Vagina (tissue), 2 donors: Measurements from ENCODE around the gene SLC16A1. TPM values are rescaled to one million over a fixed set of nuclear protein-coding genes. Genes with fewer than 3 reads are reported as not detected.
A peak's percentile ranks its signal among the peaks of the same experiment; 100 is the strongest.

Experiments used
- DNase-seq, 2 donors: peaks; one replicate each; pipeline ENCODE4 v3.0.0-alpha.2; 2017; ENCODE audit errors: extremely low spot score in 2 of 2
- H3K27ac ChIP-seq: fragments of 200-600 bp; sonication (generic); one replicate; pipeline ENCODE4 v1.5.1; 2019
- H3K27me3 ChIP-seq: fragments of 200-600 bp; sonication (generic); one replicate; pipeline ENCODE4 v1.5.1; 2019
- H3K36me3 ChIP-seq, 2 donors: fragments of 200-600 bp; sonication (generic); one replicate each; pipeline ENCODE4 v1.5.1; 2017 to 2019
- H3K4me1 ChIP-seq: fragments of 200-600 bp; sonication (generic); one replicate; pipeline ENCODE4 v1.5.1; 2019
- H3K4me3 ChIP-seq, 2 donors: fragments of 200-600 bp; sonication (generic); 1 replicate in 1 of 2; 2 replicates in 1 of 2; pipeline ENCODE4 v1.5.1; 2016 to 2019
- H3K9me3 ChIP-seq: fragments of 200-600 bp; sonication (generic); one replicate; pipeline ENCODE4 v1.5.1; 2019
- POLR2A ChIP-seq, 2 donors: fragments of 450-650 bp; IDR thresholded peaks; one replicate each; pipeline ENCODE4 v1.6.1; 2017; ENCODE audit warnings: antibody characterized with exemption in 2 of 2, mild to moderate bottlenecking in 2 of 2, moderate library complexity in 2 of 2
- POLR2AphosphoS5 ChIP-seq, 2 donors: sonication (generic); formaldehyde crosslinking; IDR thresholded peaks; one replicate each; pipeline ENCODE4 v1.9.0; 2017; ENCODE audit warnings: antibody characterized with exemption in 2 of 2, mild to moderate bottlenecking in 2 of 2, low read depth in 1 of 2; ENCODE audit not compliant: insufficient read depth in 1 of 2
- intact Hi-C: fragments of 100-400 bp; cut with DNase I; formaldehyde crosslinking; loops from one replicate; pipeline ENCODE4 v1.15.1; 2023
- total RNA-seq: library from RNA; depleted of rRNA; stranded (reverse); fragments of >200 nt; gene quantifications from one replicate; pipeline ENCODE4 v1.2.3, GENCODE V29; 2016
- TF ChIP-seq, protein P1 (sequence below), 3 experiments: fragments of 450-650 bp in 2 of 3; fragments of 200-600 bp in 1 of 3; sonication (generic) in 1 of 3; IDR thresholded peaks; one replicate each; pipeline ENCODE4 v1.5.1; 2017 to 2019; ENCODE audit warnings: antibody characterized with exemption in 3 of 3, mild to moderate bottlenecking in 2 of 3, moderate library complexity in 2 of 3

SLC16A1 gene
- total RNA-seq, 1 donor from 2014 or later = 12.8 TPM

DNA sequence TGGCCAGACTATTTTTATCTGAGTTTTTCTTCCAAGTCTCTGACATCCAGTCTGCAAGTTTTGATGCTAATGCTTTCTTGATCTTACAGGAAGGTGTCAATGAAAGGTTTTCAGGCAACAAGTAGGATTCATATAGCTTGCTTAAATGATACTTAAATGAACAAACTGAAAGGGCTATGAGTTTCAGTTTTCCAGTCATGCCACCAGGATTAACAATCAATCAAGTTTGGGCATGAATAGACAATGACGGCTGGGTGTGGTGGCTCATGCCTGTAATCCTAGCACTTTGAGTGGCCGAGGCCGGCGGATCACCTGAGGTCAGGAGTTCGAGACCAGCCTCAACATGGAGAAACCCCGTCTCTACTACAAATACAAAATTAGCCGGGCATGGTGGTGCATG is 34.3 kb upstream of the SLC16A1 start:
- TF ChIP-seq POLR2AphosphoS5 (IDR thresholded peaks at IDR 0.05; ENCODE audit: insufficient read depth in 1 of 2, low read depth in 1 of 2) = no peak
- TF ChIP-seq, protein P1, sequence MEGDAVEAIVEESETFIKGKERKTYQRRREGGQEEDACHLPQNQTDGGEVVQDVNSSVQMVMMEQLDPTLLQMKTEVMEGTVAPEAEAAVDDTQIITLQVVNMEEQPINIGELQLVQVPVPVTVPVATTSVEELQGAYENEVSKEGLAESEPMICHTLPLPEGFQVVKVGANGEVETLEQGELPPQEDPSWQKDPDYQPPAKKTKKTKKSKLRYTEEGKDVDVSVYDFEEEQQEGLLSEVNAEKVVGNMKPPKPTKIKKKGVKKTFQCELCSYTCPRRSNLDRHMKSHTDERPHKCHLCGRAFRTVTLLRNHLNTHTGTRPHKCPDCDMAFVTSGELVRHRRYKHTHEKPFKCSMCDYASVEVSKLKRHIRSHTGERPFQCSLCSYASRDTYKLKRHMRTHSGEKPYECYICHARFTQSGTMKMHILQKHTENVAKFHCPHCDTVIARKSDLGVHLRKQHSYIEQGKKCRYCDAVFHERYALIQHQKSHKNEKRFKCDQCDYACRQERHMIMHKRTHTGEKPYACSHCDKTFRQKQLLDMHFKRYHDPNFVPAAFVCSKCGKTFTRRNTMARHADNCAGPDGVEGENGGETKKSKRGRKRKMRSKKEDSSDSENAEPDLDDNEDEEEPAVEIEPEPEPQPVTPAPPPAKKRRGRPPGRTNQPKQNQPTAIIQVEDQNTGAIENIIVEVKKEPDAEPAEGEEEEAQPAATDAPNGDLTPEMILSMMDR (IDR thresholded peaks at IDR 0.05) = no peak
- TF ChIP-seq POLR2A (IDR thresholded peaks at IDR 0.05) = no peak
- Histone ChIP-seq H3K27ac (no peak overlapping the region), H3K4me3 (no peak overlapping the region), H3K36me3 (no peaks in the 10 kb centered on the region), H3K4me1 (no peaks in the 10 kb centered on the region), H3K27me3 (no peaks in the 10 kb centered on the region), H3K9me3 (no peaks in the 10 kb centered on the region)
- intact Hi-C loops = no loop called here
- no peak for DNase-seq

DNA sequence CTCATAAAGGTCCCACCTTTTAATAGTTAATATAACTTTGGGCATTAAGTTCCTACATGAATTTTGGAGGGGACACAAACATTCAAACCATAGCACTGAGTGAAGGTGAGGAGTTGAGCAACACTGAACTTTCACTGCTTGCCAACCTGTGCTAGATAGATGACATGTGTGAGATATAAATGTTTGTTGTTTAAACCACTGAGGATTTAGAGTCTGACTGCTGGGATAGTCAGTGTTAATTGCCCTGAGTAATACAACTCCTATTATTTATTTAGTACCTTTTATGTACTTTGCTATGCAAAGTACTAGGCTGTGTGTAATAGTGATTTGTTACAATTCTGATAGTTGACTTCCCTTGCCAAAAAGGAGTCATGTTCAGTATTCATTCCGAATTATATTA is 32.4 kb upstream of the SLC16A1 start:
- no peak for DNase-seq
- no peaks in the 10 kb centered on the region for H3K9me3 ChIP-seq
- H3K36me3 ChIP-seq = no peaks in the 10 kb centered on the region
- no peaks in the 10 kb centered on the region for H3K4me1 ChIP-seq
- H3K27me3 ChIP-seq = no peaks in the 10 kb centered on the region
- intact Hi-C loops = no loop called here
- H3K4me3 ChIP-seq = no peak overlapping the region
- H3K27ac ChIP-seq = no peak overlapping the region
- no peak for TF ChIP-seq POLR2A (IDR thresholded peaks at IDR 0.05)
- TF ChIP-seq, protein P1 (IDR thresholded peaks at IDR 0.05) = no peak
- peak in 1 of 2 donors; percentile 25 for TF ChIP-seq POLR2AphosphoS5 (IDR thresholded peaks at IDR 0.05; ENCODE audit: insufficient read depth in 1 of 2, low read depth in 1 of 2)

DNA sequence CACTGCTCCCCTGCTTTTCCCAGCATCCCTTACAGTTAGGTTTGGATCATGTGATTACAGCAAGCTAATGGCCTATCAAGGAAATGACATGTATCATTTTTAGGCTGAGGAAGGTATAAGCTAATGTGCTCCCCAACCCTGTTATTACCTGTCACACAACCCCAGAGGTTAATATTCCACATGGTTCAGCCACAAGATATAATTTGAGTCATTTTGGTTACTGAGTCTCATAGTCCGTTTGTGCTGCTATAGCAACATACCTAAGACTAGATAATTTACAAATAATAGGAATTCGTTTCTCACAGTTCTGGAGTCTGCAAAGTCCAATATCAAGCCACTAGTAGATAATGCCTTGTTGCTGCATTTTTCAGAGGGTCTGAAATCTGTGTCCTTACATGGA is 29.1 kb upstream of the SLC16A1 start:
- Histone ChIP-seq H3K27me3 (no peaks in the 10 kb centered on the region), H3K27ac (no peak overlapping the region), H3K36me3 (no peaks in the 10 kb centered on the region), H3K4me1 (no peaks in the 10 kb centered on the region), H3K9me3 (no peaks in the 10 kb centered on the region), H3K4me3 (no peak overlapping the region)
- intact Hi-C loops = no loop called here
- no peak for TF ChIP-seq POLR2A (IDR thresholded peaks at IDR 0.05)
- TF ChIP-seq, protein P1 (IDR thresholded peaks at IDR 0.05) = no peak
- no peak for TF ChIP-seq POLR2AphosphoS5 (IDR thresholded peaks at IDR 0.05; ENCODE audit: insufficient read depth in 1 of 2, low read depth in 1 of 2)
- peak in 1 of 2 donors; percentile 3 for DNase-seq

DNA sequence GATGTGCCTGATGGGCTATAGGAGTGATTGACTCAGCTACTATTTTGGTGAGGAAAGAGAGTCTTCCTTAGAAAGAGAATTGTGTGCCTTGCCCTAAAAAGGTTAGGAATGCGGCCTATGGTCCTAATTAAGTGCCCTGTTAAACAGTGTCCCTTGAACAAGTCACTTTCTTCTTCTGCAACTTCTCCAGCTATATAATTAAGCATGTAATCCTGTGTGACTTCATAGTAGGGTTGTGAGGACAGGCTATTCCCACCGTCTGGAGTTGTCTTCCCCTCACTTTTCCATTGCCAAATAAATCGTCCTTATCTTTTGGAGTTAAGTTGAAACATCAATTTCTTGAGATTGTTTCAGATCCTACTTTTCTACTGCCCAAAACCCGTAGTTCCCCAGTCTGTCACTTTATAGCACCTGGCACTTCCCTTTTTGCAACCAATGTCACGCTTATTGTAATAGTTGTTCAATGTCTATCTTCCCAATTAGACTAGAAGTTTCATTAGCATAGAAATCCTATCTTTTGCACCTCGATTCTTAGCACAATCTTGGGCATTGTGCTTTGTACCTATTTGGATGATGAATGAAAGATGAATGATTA is 27.6 kb upstream of the SLC16A1 start:
- Histone ChIP-seq H3K9me3 (no peaks in the 10 kb centered on the region), H3K36me3 (no peaks in the 10 kb centered on the region), H3K27ac (no peak overlapping the region), H3K4me1 (no peaks in the 10 kb centered on the region), H3K27me3 (no peaks in the 10 kb centered on the region), H3K4me3 (no peak overlapping the region)
- DNase-seq = no peak
- TF ChIP-seq POLR2A (IDR thresholded peaks at IDR 0.05) (no peak), POLR2AphosphoS5 (IDR thresholded peaks at IDR 0.05; ENCODE audit: insufficient read depth in 1 of 2, low read depth in 1 of 2) (no peak)
- TF ChIP-seq, protein P1 (IDR thresholded peaks at IDR 0.05) = no peak
- intact Hi-C loops = no loop called here

DNA sequence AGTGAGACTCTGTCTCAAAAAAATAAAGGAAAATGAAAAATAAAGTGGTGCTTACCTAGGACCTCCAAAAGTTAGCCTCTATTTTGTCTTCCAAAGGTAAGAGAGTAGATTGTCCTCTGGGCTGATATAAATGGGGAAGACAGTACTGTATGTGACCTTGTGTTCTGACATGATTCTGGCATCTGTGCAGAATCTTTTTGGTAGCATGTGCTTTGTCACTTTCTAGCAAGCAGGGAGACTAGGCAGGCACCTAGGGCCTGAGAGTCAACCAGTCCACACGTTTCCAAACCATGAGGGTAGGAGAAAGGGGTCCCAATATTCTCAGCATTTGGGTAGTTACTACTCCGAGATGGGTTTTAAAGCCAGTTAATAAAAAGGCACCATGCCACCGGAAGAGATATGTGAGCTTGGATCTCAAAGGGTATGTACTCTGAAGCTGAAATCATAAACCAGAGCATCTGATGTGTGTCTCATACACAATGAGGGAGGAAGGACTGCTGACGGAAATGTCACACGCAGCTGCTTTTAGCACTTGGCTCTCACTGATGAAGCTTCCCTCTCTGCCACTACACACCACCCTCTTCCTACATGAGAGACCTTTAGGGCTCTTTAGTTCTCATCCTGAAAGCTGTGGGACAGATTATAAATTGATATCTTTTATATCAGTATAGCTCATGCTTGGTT is 27.0 kb upstream of the SLC16A1 start:
- no peaks in the 10 kb centered on the region for H3K4me1 ChIP-seq

More for the DNA sequence above, 27.0 kb upstream of the SLC16A1 start:
- intact Hi-C loops = no loop called here
- no peak overlapping the region for H3K4me3 ChIP-seq
- H3K9me3 ChIP-seq = no peaks in the 10 kb centered on the region
- DNase-seq = no peak
- H3K27ac ChIP-seq = no peak overlapping the region
- H3K27me3 ChIP-seq = no peaks in the 10 kb centered on the region
- TF ChIP-seq, protein P1 (IDR thresholded peaks at IDR 0.05) = no peak
- no peak for TF ChIP-seq POLR2AphosphoS5 (IDR thresholded peaks at IDR 0.05; ENCODE audit: insufficient read depth in 1 of 2, low read depth in 1 of 2)
- TF ChIP-seq POLR2A (IDR thresholded peaks at IDR 0.05) = no peak
- no peaks in the 10 kb centered on the region for H3K36me3 ChIP-seq
